Glutamatergic neuron (in vitro differentiated cells): ENCODE results near the gene VCAN. TPM values are rescaled to one million over a fixed set of nuclear protein-coding genes. Genes with fewer than 3 reads are reported as not detected.

Experiments used
- DNase-seq: peaks from one replicate; pipeline ENCODE4 v3.0.0; 2022
- H3K27ac Mint-ChIP-seq: one replicate; pipeline ENCODE4 v1.8.0; 2020; ENCODE audit warnings: mild to moderate bottlenecking, mixed read lengths, inconsistent platforms; ENCODE audit not compliant: unreplicated experiment
- H3K27me3 Mint-ChIP-seq: one replicate; pipeline ENCODE4 v1.8.0; 2020; ENCODE audit warnings: mild to moderate bottlenecking, moderate library complexity, mixed read lengths, inconsistent platforms; ENCODE audit not compliant: unreplicated experiment
- H3K36me3 Mint-ChIP-seq: one replicate; pipeline ENCODE4 v1.8.0; 2020; ENCODE audit warnings: mild to moderate bottlenecking, mixed read lengths, inconsistent platforms; ENCODE audit not compliant: unreplicated experiment
- H3K4me1 Mint-ChIP-seq: one replicate; pipeline ENCODE4 v1.8.0; 2020; ENCODE audit warnings: mild to moderate bottlenecking, low read depth, mixed read lengths, inconsistent platforms; ENCODE audit not compliant: unreplicated experiment
- H3K4me3 Mint-ChIP-seq: one replicate; pipeline ENCODE4 v1.8.0; 2020; ENCODE audit warnings: mild to moderate bottlenecking, mixed read lengths, inconsistent platforms; ENCODE audit not compliant: unreplicated experiment
- H3K9me3 Mint-ChIP-seq: one replicate; pipeline ENCODE4 v1.8.0; 2020; ENCODE audit warnings: mild to moderate bottlenecking, moderate library complexity, mixed read lengths, inconsistent platforms; ENCODE audit not compliant: unreplicated experiment
- CTCF ChIP-seq: fragments of 200-600 bp; sonication (generic); IDR thresholded peaks from one replicate; pipeline ENCODE4 v1.5.0; 2021; ENCODE audit not compliant: partially characterized antibody, unreplicated experiment
- total RNA-seq: library from RNA; stranded (reverse); fragmentation: NEBNext Ultra II Directional; extraction: Animal tissue kit (Norgen Biotek cat#: 25700); gene quantifications from one replicate; pipeline ENCODE4 v1.2.1, GENCODE V29; 2021; ENCODE audit not compliant: unreplicated experiment

The VCAN gene
- total RNA-seq, 1 donor from 2014 or later, result 152 TPM

GRCh38 chr5:83583859-83584258 is 112.3 kb downstream of the VCAN start:
- Mint-ChIP-seq H3K27ac (no peak overlapping the region), H3K4me3 (no peak overlapping the region), H3K36me3 (no peaks in the 10 kb centered on the region), H3K27me3 (no peaks in the 10 kb centered on the region), H3K9me3 (peaks cover 4% of the 10 kb centered on the region), H3K4me1 (no peaks in the 10 kb centered on the region)
- TF ChIP-seq CTCF, result no peak
- no peak for DNase-seq

GRCh38 chr5:83586874-83587776 is 115.6 kb downstream of the VCAN start:
- no peak for DNase-seq
- Mint-ChIP-seq H3K36me3 (no peaks in the 10 kb centered on the region), H3K4me1 (no peaks in the 10 kb centered on the region), H3K27me3 (no peaks in the 10 kb centered on the region), H3K9me3 (peaks cover 2% of the 10 kb centered on the region), H3K27ac (no peak overlapping the region), H3K4me3 (no peak overlapping the region)
- TF ChIP-seq CTCF, result no peak

- TF ChIP-seq CTCF, result no peak
- no peak for DNase-seq
- Mint-ChIP-seq H3K4me3 (no peak overlapping the region), H3K9me3 (peaks cover 2% of the 10 kb centered on the region), H3K27me3 (peaks cover 2% of the 10 kb centered on the region), H3K4me1 (no peaks in the 10 kb centered on the region), H3K27ac (no peak overlapping the region), H3K36me3 (no peaks in the 10 kb centered on the region)
Observed at GRCh38 chr5:83589786-83590185, 118.2 kb downstream of the VCAN start.

GRCh38 chr5:83590966-83591365 is 119.4 kb downstream of the VCAN start:
- no peak overlapping the region for H3K27ac Mint-ChIP-seq
- peaks cover 2% of the 10 kb centered on the region for H3K27me3 Mint-ChIP-seq
- peaks cover 2% of the 10 kb centered on the region for H3K9me3 Mint-ChIP-seq
- DNase-seq, result no peak
- no peaks in the 10 kb centered on the region for H3K4me1 Mint-ChIP-seq
- H3K36me3 Mint-ChIP-seq, result no peaks in the 10 kb centered on the region
- no peak overlapping the region for H3K4me3 Mint-ChIP-seq
- TF ChIP-seq CTCF, result no peak

- H3K4me1 Mint-ChIP-seq, result no peaks in the 10 kb centered on the region
- no peak for DNase-seq
- H3K36me3 Mint-ChIP-seq, result no peaks in the 10 kb centered on the region
- no peak overlapping the region for H3K4me3 Mint-ChIP-seq
- H3K9me3 Mint-ChIP-seq, result no peaks in the 10 kb centered on the region
- H3K27ac Mint-ChIP-seq, result no peak overlapping the region
- no peak for TF ChIP-seq CTCF
- peaks cover 2% of the 10 kb centered on the region for H3K27me3 Mint-ChIP-seq
Observed at GRCh38 chr5:83595217-83595616, 123.7 kb downstream of the VCAN start.
